Suprapubic skin (tissue), 4 donors: Measurements from ENCODE around the gene MED22.

Experiments
- EP300 ChIP-seq: sonication (generic); formaldehyde crosslinking; IDR thresholded peaks from one replicate; pipeline ENCODE4 v1.6.1; 2017; ENCODE audit warnings: antibody characterized with exemption
- POLR2A ChIP-seq, 2 donors: fragments of 450-650 bp; IDR thresholded peaks; one replicate each; pipeline ENCODE4 v1.6.1; 2017; ENCODE audit warnings: antibody characterized with exemption in 2 of 2, mild to moderate bottlenecking in 2 of 2, moderate library complexity in 2 of 2
- POLR2AphosphoS5 ChIP-seq, 3 donors: sonication (generic); formaldehyde crosslinking; IDR thresholded peaks; one replicate each; pipeline ENCODE4 v1.6.1; 2017; ENCODE audit warnings: antibody characterized with exemption in 3 of 3
- TF ChIP-seq, protein P1 (sequence below), 2 donors: fragments of 200-600 bp in 1 of 2; fragments of 450-650 bp in 1 of 2; sonication (generic) in 1 of 2; IDR thresholded peaks; one replicate each; pipeline ENCODE4 v1.5.1; 2016 to 2019; ENCODE audit warnings: antibody characterized with exemption in 2 of 2, mild to moderate bottlenecking in 1 of 2, moderate library complexity in 1 of 2

DNA sequence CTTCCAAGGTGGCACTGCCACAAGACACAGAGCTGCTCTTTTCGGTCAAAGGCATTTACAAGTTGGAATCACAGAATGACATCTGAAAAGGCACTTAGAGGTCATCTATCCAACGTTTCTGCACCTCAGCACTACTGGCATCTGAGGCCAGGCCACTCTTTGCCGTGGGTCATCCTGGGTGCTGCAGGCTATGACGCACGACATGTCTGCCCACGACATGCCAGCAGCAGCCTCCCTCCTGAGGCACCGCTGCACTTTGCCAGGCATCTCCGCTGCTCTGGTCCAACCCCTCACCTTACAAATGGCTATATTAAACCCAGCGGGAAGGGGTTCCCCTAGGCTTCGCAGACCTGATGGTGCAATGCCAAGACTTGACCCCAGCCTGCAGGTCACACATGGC, 19.8 kb upstream of the MED22 start:
- TF ChIP-seq, protein P1, sequence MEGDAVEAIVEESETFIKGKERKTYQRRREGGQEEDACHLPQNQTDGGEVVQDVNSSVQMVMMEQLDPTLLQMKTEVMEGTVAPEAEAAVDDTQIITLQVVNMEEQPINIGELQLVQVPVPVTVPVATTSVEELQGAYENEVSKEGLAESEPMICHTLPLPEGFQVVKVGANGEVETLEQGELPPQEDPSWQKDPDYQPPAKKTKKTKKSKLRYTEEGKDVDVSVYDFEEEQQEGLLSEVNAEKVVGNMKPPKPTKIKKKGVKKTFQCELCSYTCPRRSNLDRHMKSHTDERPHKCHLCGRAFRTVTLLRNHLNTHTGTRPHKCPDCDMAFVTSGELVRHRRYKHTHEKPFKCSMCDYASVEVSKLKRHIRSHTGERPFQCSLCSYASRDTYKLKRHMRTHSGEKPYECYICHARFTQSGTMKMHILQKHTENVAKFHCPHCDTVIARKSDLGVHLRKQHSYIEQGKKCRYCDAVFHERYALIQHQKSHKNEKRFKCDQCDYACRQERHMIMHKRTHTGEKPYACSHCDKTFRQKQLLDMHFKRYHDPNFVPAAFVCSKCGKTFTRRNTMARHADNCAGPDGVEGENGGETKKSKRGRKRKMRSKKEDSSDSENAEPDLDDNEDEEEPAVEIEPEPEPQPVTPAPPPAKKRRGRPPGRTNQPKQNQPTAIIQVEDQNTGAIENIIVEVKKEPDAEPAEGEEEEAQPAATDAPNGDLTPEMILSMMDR (IDR thresholded peaks at IDR 0.05): no peak
- no peak for TF ChIP-seq POLR2A (IDR thresholded peaks at IDR 0.05)
- no peak for TF ChIP-seq EP300
- no peak for TF ChIP-seq POLR2AphosphoS5 (IDR thresholded peaks at IDR 0.05)
